Vein endothelial cell (primary cell): Measurements from ENCODE around the gene CCDC28A. TPM values are rescaled to one million over a fixed set of nuclear protein-coding genes. Genes with fewer than 3 reads are reported as not detected.

Experiments used
- total RNA-seq: library from RNA; depleted of rRNA; stranded (reverse); fragments of >200 nt; gene quantifications from 2 replicates; pipeline ENCODE4 v1.2.3, GENCODE V29; 2012

CCDC28A gene
- 8.6 and 8.8 TPM in 2 replicates for total RNA-seq

GRCh38 chr6:138773177-138774091 is at the start of gene CCDC28A:
CCDC28A (plus strand) TSS chr6:138773769; CDS start chr6:138776121, 2,352 bp downstream.

GRCh38 chr6:138795809-138796603 is 22.4 kb downstream of the CCDC28A start, which contains the start of gene ECT2L:
ECT2L (plus strand) TSS chr6:138796087; CDS start chr6:138813275, 17,188 bp downstream.

Other genes starting within 250 kb of the CCDC28A start
- not detected in 2 replicates for gene ECT2L, start 22.3 kb downstream of the CCDC28A start, total RNA-seq
- 33.3 and 58.2 TPM in 2 replicates for gene REPS1, start 214.5 kb downstream of the CCDC28A start, total RNA-seq